Naive B cell (primary cell): ENCODE data around the gene DGKI. TPM values are rescaled to one million over a fixed set of nuclear protein-coding genes. Genes with fewer than 3 reads are reported as not detected.
A peak's percentile ranks its signal among the peaks of the same experiment; 100 is the strongest.
"Not testable (repeated sequence)": the region's sequence is repeated elsewhere in the genome, so short reads cannot be mapped to it uniquely, and the experiment has no call there.

Experiments
- ATAC-seq, 2 donors: fragments of 150-1000 bp; cut with Tn5 transposase; 2 replicates each; pipeline ENCODE4 v1.10.0; 2021; ENCODE audit warnings: low read depth in 2 of 2, mild to moderate bottlenecking in 2 of 2, moderate library complexity in 2 of 2
- DNase-seq: peaks from one replicate; pipeline ENCODE4 v3.0.0; 2022
- H3K27ac Mint-ChIP-seq, 6 donors: one replicate each; pipeline ENCODE4 v1.8.0; 2020 to 2022; ENCODE audit warnings: mild to moderate bottlenecking in 6 of 6, mixed read lengths in 6 of 6, moderate library complexity in 5 of 6, inconsistent platforms in 2 of 6
- H3K27me3 Mint-ChIP-seq, 3 donors: one replicate each; pipeline ENCODE4 v1.8.0; 2021 to 2022; ENCODE audit warnings: mixed read lengths in 3 of 3, mild to moderate bottlenecking in 1 of 3
- H3K36me3 Mint-ChIP-seq, 2 donors: one replicate each; pipeline ENCODE4 v1.8.0; 2020 to 2022; ENCODE audit warnings: mixed read lengths in 2 of 2, inconsistent platforms in 1 of 2, mild to moderate bottlenecking in 1 of 2
- H3K4me1 Mint-ChIP-seq, 3 donors: one replicate each; pipeline ENCODE4 v1.8.0; 2020 to 2022; ENCODE audit warnings: mixed read lengths in 3 of 3, inconsistent platforms in 1 of 3, mild to moderate bottlenecking in 1 of 3, moderate library complexity in 1 of 3
- H3K4me3 Mint-ChIP-seq, 8 donors: one replicate each; pipeline ENCODE4 v1.8.0; 2020 to 2022; ENCODE audit warnings: mild to moderate bottlenecking in 8 of 8, mixed read lengths in 8 of 8, moderate library complexity in 8 of 8, inconsistent platforms in 2 of 8
- H3K9me3 Mint-ChIP-seq, 7 donors: one replicate each; pipeline ENCODE4 v1.8.0; 2020 to 2022; ENCODE audit warnings: mixed read lengths in 7 of 7, mild to moderate bottlenecking in 5 of 7, inconsistent platforms in 2 of 7, moderate library complexity in 1 of 7
- polyA plus RNA-seq, 6 donors: library from polyadenylated mRNA; unstranded; fragments of 300-500 nt; fragmentation: Illumina TruSeq; gene quantifications; one replicate each; pipeline ENCODE4 v1.2.3, GENCODE V29; 2021; ENCODE audit warnings: low read depth in 6 of 6

DGKI gene
- polyA plus RNA-seq, 6 donors from 2014 or later: not detected

DNA sequence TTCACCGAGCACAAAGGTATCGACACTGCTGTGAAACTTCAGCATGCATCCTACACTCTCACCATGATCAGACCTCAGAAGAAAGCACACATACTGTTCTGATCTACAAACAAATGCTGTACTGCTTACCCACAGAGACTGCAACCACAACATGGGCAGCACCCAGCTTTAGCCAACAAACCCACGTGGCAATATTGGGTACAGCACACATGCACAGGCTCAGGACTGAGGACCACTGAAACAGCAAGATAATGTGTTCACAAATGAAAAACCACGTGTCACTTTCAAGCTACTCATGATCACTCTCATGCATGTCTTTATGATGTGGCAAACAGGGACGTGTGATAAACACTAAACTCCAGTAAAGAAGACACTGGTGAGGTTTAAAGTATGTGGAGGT lies 383.9 kb downstream of the DGKI start:
- DNase-seq: no peak
- H3K4me3 Mint-ChIP-seq: no peak overlapping the region
- no peaks in the 10 kb centered on the region for H3K27me3 Mint-ChIP-seq
- no peak for ATAC-seq
- peaks cover 0 to 3% (median 0%) of the 10 kb centered on the region in 7 donors for H3K9me3 Mint-ChIP-seq
- H3K36me3 Mint-ChIP-seq: no peaks in the 10 kb centered on the region
- H3K27ac Mint-ChIP-seq: no peak overlapping the region
- no peaks in the 10 kb centered on the region for H3K4me1 Mint-ChIP-seq

GRCh38 chr7:137462074-137462715 lies 384.6 kb downstream of the DGKI start:
- DNase-seq (no peak), ATAC-seq (no peak)
- H3K36me3 Mint-ChIP-seq: no peaks in the 10 kb centered on the region
- no peaks in the 10 kb centered on the region for H3K27me3 Mint-ChIP-seq
- no peaks in the 10 kb centered on the region for H3K4me1 Mint-ChIP-seq
- peaks cover 0 to 3% (median 0%) of the 10 kb centered on the region in 7 donors for H3K9me3 Mint-ChIP-seq
- no peak overlapping the region for H3K27ac Mint-ChIP-seq
- H3K4me3 Mint-ChIP-seq: no peak overlapping the region

GRCh38 chr7:137458399-137458798 lies 388.4 kb downstream of the DGKI start:
- H3K27me3 Mint-ChIP-seq: peaks cover 0 to 8% (median 0%) of the 10 kb centered on the region in 3 donors

GRCh38 chr7:137454767-137455166 lies 392.0 kb downstream of the DGKI start:
- no peak overlapping the region for H3K4me3 Mint-ChIP-seq
- peaks cover 0 to 8% (median 0%) of the 10 kb centered on the region in 3 donors for H3K27me3 Mint-ChIP-seq
- no peaks in the 10 kb centered on the region for H3K36me3 Mint-ChIP-seq
- DNase-seq (no peak), ATAC-seq (no peak)
- H3K4me1 Mint-ChIP-seq: no peaks in the 10 kb centered on the region
- H3K9me3 Mint-ChIP-seq: peaks cover 0 to 3% (median 0%) of the 10 kb centered on the region in 7 donors
- no peak overlapping the region for H3K27ac Mint-ChIP-seq

More at GRCh38 chr7:137458399-137458798, 388.4 kb downstream of the DGKI start:
- Mint-ChIP-seq H3K4me1 (no peaks in the 10 kb centered on the region), H3K4me3 (no peak overlapping the region), H3K9me3 (peaks cover 0 to 3% (median 0%) of the 10 kb centered on the region in 7 donors), H3K27ac (no peak overlapping the region), H3K36me3 (no peaks in the 10 kb centered on the region)
- DNase-seq (no peak), ATAC-seq (no peak)

GRCh38 chr7:137454246-137454724 lies 392.5 kb downstream of the DGKI start:
- H3K9me3 Mint-ChIP-seq: peaks cover 0 to 3% (median 0%) of the 10 kb centered on the region in 7 donors
- no peaks in the 10 kb centered on the region for H3K4me1 Mint-ChIP-seq
- H3K27ac Mint-ChIP-seq: peak overlapping the region in 1 of 6 donors; percentile 56
- H3K4me3 Mint-ChIP-seq: no peak overlapping the region
- no peaks in the 10 kb centered on the region for H3K36me3 Mint-ChIP-seq
- DNase-seq (peak; percentile 4), ATAC-seq (no peak)
- H3K27me3 Mint-ChIP-seq: peaks cover 0 to 8% (median 0%) of the 10 kb centered on the region in 3 donors

GRCh38 chr7:137453356-137453755 lies 393.4 kb downstream of the DGKI start:
- Mint-ChIP-seq H3K27me3 (peaks cover 0 to 8% (median under 1%) of the 10 kb centered on the region in 3 donors), H3K4me3 (no peak overlapping the region), H3K4me1 (no peaks in the 10 kb centered on the region), H3K9me3 (peaks cover 0 to 5% (median 0%) of the 10 kb centered on the region in 7 donors), H3K27ac (no peak overlapping the region), H3K36me3 (no peaks in the 10 kb centered on the region)
- ATAC-seq: no peak
- DNase-seq: no peak

- no peaks in the 10 kb centered on the region for H3K4me1 Mint-ChIP-seq
- DNase-seq: no peak
- no peak overlapping the region for H3K4me3 Mint-ChIP-seq
- H3K9me3 Mint-ChIP-seq: peaks cover 0 to 5% (median 0%) of the 10 kb centered on the region in 7 donors
- no peak overlapping the region for H3K27ac Mint-ChIP-seq
- no peaks in the 10 kb centered on the region for H3K36me3 Mint-ChIP-seq
- ATAC-seq: no peak
- peaks cover 0 to 6% (median under 1%) of the 10 kb centered on the region in 3 donors for H3K27me3 Mint-ChIP-seq
These were observed 397.8 kb downstream of the DGKI start for GRCh38 chr7:137449016-137449415.

DNA sequence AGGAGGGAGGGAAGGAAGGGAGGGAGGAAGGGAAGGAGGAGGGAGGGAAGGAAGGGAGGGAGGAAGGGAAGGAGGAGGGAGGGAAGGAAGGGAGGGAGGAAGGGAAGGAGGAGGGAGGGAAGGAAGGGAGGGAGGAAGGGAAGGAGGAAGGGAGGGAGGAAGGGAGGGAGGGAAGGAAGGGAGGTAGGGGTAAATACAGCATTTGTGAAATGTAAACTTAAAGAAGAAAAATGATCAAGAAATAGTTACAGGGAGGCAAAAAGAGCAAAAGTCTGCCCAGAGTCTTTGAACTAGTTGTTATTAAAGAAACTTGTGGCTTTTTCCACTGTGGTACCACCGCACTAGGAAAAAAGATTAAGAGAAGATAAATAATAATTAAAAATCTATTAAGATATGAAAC lies 398.2 kb downstream of the DGKI start:
- DNase-seq, H3K36me3 Mint-ChIP-seq, H3K27ac Mint-ChIP-seq, H3K27me3 Mint-ChIP-seq, H3K4me1 Mint-ChIP-seq, ATAC-seq, H3K9me3 Mint-ChIP-seq, H3K4me3 Mint-ChIP-seq: not testable (repeated sequence)

DNA sequence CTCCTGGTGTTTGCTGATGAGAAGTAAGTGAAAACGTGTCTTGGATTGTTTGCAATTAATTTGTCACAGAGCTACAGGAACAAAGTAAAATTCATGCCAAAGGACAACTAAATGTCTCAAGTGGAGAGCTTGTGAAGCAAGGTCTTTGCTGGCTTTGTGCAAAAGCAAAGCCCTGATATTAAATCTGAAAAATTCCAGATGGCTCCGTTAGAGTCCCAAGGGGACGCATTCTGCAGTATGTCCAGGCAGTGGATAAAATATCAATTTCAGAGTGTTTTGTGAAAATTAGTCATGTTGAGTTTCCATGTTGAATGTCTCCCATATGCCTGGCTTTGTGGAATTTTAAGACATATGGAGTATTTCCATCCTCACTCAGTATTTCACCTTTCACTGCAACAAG lies 400.7 kb downstream of the DGKI start:
- ATAC-seq: no peak
- Mint-ChIP-seq H3K36me3 (no peaks in the 10 kb centered on the region), H3K27ac (no peak overlapping the region)

DNA sequence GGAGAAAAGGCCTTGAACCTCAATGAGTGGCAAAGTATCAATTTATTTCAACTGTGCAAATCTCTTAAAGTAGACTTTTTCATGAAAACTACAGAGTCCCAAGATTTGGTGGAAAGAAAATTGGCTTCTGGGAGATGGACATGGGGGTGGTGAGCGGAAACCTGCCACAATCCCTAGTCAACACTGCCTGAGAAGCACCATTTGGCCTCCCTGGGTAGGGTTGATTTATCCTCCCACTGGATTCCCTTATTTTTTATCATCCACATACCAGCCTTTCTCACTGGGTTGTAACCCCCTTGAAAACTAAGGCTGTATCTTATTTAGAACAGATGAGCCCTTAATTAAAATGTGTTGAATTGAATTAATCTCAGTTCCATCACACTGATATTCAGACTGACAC lies 401.5 kb downstream of the DGKI start:
- peaks cover 0 to 2% (median 0%) of the 10 kb centered on the region in 7 donors for H3K9me3 Mint-ChIP-seq
- no peak for ATAC-seq
- no peak overlapping the region for H3K4me3 Mint-ChIP-seq
- no peaks in the 10 kb centered on the region for H3K4me1 Mint-ChIP-seq
- H3K27me3 Mint-ChIP-seq: peaks cover 0 to 6% (median 0%) of the 10 kb centered on the region in 3 donors
- no peak for DNase-seq
- no peaks in the 10 kb centered on the region for H3K36me3 Mint-ChIP-seq
- no peak overlapping the region for H3K27ac Mint-ChIP-seq

More for the DNA sequence above, 400.7 kb downstream of the DGKI start:
- peaks cover 0 to 6% (median 0%) of the 10 kb centered on the region in 3 donors for H3K27me3 Mint-ChIP-seq
- H3K4me1 Mint-ChIP-seq: no peaks in the 10 kb centered on the region
- peaks cover 0 to 2% (median 0%) of the 10 kb centered on the region in 7 donors for H3K9me3 Mint-ChIP-seq
- DNase-seq: no peak
- no peak overlapping the region for H3K4me3 Mint-ChIP-seq

GRCh38 chr7:137443616-137444015 lies 403.2 kb downstream of the DGKI start:
- Mint-ChIP-seq H3K27me3 (peaks cover 0 to 6% (median 0%) of the 10 kb centered on the region in 3 donors), H3K9me3 (peaks cover 0 to 1% (median 0%) of the 10 kb centered on the region in 7 donors), H3K27ac (no peak overlapping the region), H3K4me3 (no peak overlapping the region), H3K4me1 (no peaks in the 10 kb centered on the region), H3K36me3 (no peaks in the 10 kb centered on the region)
- ATAC-seq (no peak), DNase-seq (no peak)

DNA sequence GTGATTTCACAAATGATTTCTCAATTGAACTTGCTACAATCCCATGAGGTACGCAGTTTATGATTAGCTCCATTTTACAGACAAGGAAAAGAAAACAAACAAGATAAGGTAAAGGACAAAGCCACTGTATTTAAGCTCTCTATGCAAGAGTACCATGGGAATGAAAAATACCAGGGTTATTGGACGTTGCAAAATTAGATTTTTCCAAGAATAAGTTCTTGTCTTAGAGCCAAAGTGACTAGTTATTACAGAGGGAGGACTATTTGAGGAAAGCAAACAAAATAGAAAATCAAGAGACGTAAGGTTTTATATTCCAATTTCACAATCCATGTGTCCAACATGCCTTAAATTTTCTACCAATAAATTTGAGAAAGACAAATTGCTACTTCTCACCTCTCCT lies 405.3 kb downstream of the DGKI start:
- Mint-ChIP-seq H3K36me3 (no peaks in the 10 kb centered on the region), H3K4me1 (no peaks in the 10 kb centered on the region), H3K27ac (no peak overlapping the region), H3K4me3 (no peak overlapping the region), H3K27me3 (no peaks in the 10 kb centered on the region), H3K9me3 (peaks cover 0 to 1% (median 0%) of the 10 kb centered on the region in 7 donors)
- DNase-seq (no peak), ATAC-seq (no peak)

- H3K4me3 Mint-ChIP-seq: no peak overlapping the region
- H3K27ac Mint-ChIP-seq: peak overlapping the region in 2 of 6 donors; percentile 4 to 73
- no peaks in the 10 kb centered on the region for H3K4me1 Mint-ChIP-seq
- ATAC-seq (no peak), DNase-seq (no peak)
- H3K36me3 Mint-ChIP-seq: no peaks in the 10 kb centered on the region
- H3K27me3 Mint-ChIP-seq: no peaks in the 10 kb centered on the region
- H3K9me3 Mint-ChIP-seq: peaks cover 0 to 2% (median 0%) of the 10 kb centered on the region in 7 donors
These were observed 406.6 kb downstream of the DGKI start for GRCh38 chr7:137439829-137440825.
